HG02678 (cell line): Measurements from ENCODE around the gene MAFG.

Source experiments
- ATAC-seq: cut with Tn5 transposase; IDR thresholded peaks from one replicate; pipeline ENCODE4 v1.9.1; 2021; ENCODE audit warnings: mild to moderate bottlenecking, moderate library complexity; ENCODE audit not compliant: unreplicated experiment

Gene MAFG

GRCh38 chr17:81924557-81925532 lies 2.7 kb downstream of the MAFG start:
- ATAC-seq: no peak

DNA sequence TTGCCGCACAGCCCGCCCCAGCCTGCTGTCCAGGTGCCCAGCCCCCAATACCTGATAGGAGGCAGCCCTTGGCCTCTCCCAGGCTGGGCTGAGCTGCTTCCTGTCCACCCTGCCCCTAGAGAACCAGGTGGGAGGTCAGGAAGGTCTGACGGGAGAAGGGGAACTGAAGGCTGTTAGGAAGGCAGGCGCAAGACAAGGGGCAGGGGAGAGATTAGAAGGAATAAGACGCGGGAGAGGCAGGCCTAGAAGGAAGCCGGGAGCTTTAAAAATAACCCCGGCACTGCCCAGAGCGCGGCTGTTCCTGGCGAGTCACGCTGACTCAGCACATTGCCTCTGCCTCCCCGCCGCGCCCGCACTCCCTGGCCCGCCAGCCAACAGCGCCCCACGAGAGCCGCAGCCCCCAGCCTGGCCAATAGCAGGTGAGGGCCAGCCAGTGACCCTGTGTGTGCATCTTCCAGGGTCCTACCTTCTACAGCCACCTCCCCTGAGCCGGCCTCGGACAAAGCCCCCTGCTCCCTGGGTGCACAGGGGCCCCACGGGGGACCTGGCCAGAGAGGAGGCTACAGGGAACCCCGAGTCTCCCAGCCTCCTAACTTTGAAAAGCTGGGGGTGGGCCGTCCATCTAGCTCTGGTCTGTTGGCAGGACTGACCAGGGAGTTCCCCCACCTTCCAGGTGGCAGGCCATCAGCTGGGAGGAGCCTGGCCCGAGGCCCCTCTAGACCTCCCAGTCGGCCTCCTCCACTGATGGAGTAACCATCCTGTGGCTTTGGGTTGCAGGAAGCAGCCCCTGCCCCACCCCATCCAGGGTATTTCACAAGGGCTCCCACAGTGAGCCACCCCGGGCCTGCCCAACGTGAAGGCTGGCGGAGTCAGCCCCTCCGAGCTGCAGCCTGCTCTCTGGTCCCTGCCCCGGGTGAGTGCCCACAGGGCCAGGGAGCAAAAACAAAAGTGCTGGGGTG lies 4.0 kb downstream of the MAFG start:
- ATAC-seq: no peak

GRCh38 chr17:81922566-81923301 lies 4.8 kb downstream of the MAFG start:
- no peak for ATAC-seq

DNA sequence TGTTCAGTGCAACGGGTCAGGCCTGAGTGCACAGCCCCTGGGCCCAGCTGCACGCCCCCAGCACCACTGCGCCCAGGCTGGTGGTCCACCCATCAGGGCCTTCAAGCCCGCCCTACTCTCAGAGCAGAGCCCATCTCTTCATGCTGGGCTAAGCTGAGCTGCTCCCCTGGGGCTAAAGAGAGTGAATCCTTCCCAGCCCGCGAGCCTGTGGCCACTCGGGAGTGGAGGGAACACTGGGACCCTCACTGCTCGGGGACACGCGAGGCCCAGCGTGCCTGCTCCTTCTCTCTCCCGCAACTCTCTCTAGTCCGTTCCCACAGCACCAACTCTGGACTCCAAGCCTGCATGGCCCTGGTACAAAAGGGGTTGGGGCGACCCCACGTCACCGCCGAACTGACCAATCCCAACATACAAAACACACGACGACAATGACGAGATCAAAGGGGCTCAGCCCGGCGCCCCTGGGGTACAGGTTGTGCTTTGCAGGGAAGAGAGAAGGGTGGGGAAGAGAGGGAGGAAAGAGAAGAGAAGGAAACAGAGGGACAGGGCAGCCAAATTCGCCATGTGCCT lies 5.5 kb downstream of the MAFG start:
- ATAC-seq: no peak

DNA sequence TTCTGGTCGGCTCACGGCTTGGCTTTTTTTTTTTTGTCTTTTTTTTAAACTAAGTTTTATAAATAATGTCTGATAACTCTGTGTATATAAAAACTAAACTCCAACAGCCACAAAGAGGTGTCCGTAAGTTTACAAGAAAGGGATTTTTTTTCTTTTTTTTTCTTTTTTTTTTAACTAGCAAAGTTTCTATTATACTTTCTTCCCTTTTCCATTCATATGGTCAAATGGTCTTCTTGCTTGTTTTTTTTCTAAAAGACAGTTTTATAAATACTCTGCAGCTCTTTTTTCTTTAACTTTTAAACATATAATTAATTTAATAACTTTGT lies 6.0 kb downstream of the MAFG start:
- ATAC-seq: no peak

DNA sequence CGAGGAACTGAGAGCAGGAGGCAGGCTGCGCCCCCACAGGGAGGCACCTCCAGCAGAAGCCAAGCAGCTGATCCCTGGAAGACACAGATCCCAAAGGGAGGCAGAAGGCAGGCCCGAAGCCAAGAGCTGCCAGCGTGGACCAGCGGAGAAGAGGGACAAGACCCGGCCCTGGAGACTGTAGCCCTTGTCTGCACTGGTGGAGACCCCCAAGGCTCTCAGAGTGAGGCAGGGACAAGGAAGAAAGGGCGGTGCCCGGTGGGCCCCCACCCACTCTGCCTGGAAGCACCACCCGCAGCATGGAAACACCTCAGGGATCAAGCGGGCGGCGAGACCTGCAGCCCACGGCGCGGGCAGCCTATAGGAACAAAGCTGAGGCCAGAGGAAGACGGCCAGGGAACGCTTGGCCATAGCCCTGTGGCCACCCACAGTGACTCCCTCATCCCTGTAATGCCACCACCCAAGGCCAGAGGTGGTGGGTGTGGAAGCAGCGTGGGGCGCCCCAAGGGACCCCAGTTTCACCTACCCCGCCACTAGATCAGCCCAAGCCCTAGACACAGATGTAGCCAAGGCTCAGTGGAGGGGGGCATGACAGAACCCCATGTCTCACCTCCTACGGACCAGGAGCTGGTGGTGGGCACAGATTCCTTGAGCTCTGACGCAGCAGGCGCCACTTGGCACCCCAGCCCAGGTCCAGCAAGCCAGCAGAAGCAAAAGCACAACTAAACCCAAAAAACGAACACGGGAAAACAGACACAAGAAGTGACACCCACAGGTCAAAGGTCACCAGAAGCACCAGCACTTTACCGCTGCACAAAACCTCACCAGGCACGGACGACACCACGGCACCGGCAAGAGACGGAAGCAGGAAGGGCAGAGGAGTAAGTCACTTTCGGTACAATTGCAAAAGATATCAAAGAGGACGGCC lies 6.7 kb downstream of the MAFG start:
- ATAC-seq: no peak

DNA sequence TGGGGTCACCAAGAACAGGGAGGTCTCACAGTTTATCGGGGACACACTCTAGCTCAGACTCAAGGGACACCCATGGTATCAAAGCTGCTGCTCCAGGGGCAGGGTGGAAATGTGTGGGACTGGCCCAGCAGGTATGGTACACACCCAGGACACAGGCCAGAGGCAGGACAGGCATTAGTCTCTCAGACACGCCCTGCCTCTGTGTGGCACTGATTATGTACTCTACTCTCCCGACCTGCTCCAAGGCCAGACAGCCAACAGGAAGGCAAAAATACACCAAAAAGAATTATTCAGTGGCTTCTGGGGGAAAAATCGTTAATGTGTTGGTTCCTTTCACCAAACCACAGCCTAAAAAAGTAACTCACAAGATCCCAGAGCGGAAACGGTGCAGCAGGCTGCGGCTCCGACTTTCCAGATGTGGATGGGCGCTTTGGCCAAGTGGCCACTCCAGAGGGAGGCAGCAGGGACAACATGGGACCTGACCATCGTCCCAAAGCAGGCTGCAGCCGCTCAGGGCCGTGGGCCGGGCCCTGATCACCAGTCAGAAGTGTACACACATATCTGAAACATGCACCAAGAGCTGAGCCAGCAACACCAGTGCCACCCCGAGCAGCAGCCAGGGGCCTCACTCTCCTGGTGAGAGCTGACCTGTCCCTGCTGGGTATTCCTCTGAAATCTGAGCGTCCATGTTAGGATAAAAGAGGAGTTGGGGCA lies 8.5 kb downstream of the MAFG start:
- ATAC-seq: no peak

- ATAC-seq: peak; percentile 11
Measured at GRCh38 chr17:81918333-81918669, 9.2 kb downstream of the MAFG start.

DNA sequence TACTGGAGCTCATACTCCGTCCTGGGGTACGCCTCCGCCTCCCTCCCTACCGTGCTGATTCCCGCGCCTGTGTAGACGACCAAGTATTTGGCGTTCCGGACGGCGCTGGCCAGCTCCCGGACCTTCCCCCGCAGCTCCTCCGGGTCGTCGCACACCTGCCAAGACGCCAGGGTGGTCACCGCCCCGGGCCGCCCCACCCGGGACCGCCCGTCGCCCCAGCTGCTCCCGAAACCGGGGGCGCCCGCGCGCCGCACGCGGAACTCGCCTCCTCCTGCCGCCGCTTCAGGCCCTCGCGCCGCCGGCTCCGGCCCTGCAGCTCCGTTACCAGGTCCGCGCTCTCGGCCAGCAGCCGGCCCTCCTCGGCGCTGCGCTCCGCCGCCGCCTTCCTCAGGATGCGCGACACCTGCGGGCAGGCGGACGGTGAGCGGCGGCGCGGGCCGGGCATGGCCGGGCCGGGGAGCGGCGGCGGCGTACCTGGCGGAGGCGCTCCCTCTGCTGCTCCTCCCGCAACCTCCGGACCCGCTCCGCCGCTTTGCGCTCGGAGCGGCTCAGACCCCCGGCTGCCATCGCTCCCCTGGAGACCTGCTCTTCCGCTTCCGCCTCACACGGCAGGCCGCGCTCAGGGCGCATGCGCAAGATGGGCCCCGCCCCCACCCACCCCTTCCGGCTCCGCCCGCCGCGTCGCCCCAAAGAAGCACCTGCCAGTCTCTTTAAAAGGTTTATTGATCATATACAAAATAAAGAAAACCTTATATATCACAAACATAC lies 9.8 kb downstream of the MAFG start, which contains the start of gene SIRT7:
Gene SIRT7, minus strand, starts transcription at position 612 of the 768 bp plus-strand sequence. Its CDS starts 45 bp downstream, at position 567.
- peak; percentile 69 for ATAC-seq

- no peak for ATAC-seq
Measured at GRCh38 chr17:81916234-81917001, 11.1 kb downstream of the MAFG start.

GRCh38 chr17:81915331-81915730 lies 12.2 kb downstream of the MAFG start:
- no peak for ATAC-seq

- ATAC-seq: no peak
Measured at GRCh38 chr17:81914103-81914850, 13.3 kb downstream of the MAFG start.

- no peak for ATAC-seq
Measured at GRCh38 chr17:81913394-81914102, 14.0 kb downstream of the MAFG start.

GRCh38 chr17:81912441-81913309 lies 14.9 kb downstream of the MAFG start:
- ATAC-seq: no peak

- no peak for ATAC-seq
Measured at GRCh38 chr17:81911969-81912368, 15.6 kb downstream of the MAFG start.
